Measurements from ENCODE around the gene SREK1. TPM values are rescaled to one million over a fixed set of nuclear protein-coding genes. Genes with fewer than 3 reads are reported as not detected.

SREK1 gene
- total and polyA plus RNA-seq, 4 donors, result 17.7 to 337 (median 51.1) TPM

DNA sequence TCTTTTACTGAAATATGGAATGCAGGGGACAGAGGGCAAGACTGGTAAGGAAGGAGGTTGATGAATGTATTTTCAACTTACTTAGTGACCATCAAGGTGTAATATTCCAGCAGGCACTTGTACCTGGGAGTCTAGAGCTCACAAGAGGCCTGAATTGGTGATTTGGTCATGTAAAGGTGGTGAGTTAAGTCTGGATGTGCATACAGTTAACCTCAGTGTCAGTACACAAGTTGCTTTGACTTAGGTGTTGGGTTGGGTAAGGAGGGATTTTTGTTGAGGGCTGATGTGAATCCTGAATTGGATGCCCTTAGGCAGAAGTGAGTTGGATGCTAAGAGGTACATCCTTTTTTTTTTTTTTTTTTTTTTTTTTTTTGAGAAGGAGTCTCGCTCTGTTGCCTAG is 7.4 kb downstream of the SREK1 start:
- H3K4me3 ChIP-seq, result no peak overlapping the region
- no peak for ATAC-seq (ENCODE audit: insufficient read depth, low FRiP score)
- H3K27ac ChIP-seq (ENCODE audit: low read depth in 1 of 2, low read length in 1 of 2), result no peak overlapping the region
- WGBS, 2 donors, result 86% methylated on average over 1 of the region's 1 CpG; no CpG with 5 or more reads in 1 of the 2 donors
- peaks cover 0 to 9% (median 2%) of the 10 kb centered on the region in 4 donors for H3K36me3 ChIP-seq (ENCODE audit: control insufficient read depth in 4 of 4, insufficient read depth in 4 of 4, low read length in 4 of 4)
- H3K27me3 ChIP-seq (ENCODE audit: control insufficient read depth in 3 of 3, insufficient read depth in 3 of 3, low read length in 2 of 3), result no peaks in the 10 kb centered on the region
- no peak for DNase-seq
- TF ChIP-seq, protein P1, sequence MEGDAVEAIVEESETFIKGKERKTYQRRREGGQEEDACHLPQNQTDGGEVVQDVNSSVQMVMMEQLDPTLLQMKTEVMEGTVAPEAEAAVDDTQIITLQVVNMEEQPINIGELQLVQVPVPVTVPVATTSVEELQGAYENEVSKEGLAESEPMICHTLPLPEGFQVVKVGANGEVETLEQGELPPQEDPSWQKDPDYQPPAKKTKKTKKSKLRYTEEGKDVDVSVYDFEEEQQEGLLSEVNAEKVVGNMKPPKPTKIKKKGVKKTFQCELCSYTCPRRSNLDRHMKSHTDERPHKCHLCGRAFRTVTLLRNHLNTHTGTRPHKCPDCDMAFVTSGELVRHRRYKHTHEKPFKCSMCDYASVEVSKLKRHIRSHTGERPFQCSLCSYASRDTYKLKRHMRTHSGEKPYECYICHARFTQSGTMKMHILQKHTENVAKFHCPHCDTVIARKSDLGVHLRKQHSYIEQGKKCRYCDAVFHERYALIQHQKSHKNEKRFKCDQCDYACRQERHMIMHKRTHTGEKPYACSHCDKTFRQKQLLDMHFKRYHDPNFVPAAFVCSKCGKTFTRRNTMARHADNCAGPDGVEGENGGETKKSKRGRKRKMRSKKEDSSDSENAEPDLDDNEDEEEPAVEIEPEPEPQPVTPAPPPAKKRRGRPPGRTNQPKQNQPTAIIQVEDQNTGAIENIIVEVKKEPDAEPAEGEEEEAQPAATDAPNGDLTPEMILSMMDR (IDR thresholded peaks at IDR 0.05; ENCODE audit: control extremely low read depth, extremely low read depth), result no peak
- H3K4me1 ChIP-seq (ENCODE audit: control insufficient read depth in 5 of 5, insufficient read depth in 5 of 5, low read length in 5 of 5), result peaks cover 0 to 13% (median 2%) of the 10 kb centered on the region in 5 donors
- no peak overlapping the region for H3K9ac ChIP-seq (ENCODE audit: insufficient read depth in 1 of 2, low read length in 2 of 2)
- H3K9me3 ChIP-seq (ENCODE audit: control insufficient read depth in 4 of 4, insufficient read depth in 3 of 4, low read length in 3 of 4), result no peaks in the 10 kb centered on the region

DNA sequence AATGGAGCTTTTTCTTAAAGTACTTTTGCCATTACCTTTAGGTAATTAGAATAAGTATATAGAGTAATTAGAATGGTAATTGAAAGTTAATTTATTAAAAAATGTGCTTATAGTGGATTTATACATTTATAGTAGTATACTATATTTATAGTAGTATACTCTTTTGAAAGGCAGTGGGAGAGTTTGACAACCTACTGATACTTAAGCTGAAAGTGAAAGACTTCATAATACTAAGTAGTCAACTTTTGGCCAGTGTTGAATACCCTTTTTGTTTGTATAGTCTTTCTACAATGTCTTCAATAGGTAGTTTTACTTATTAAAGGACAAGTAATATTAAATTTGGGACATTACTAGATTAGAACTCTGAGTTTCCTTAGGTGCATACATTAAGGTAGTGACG is 12.9 kb downstream of the SREK1 start:
- Histone ChIP-seq H3K4me1 (ENCODE audit: control insufficient read depth in 5 of 5, insufficient read depth in 5 of 5, low read length in 5 of 5) (peaks cover 0 to 4% (median 0%) of the 10 kb centered on the region in 5 donors), H3K4me3 (no peak overlapping the region), H3K27me3 (ENCODE audit: control insufficient read depth in 3 of 3, insufficient read depth in 3 of 3, low read length in 2 of 3) (no peaks in the 10 kb centered on the region), H3K9me3 (ENCODE audit: control insufficient read depth in 4 of 4, insufficient read depth in 3 of 4, low read length in 3 of 4) (no peaks in the 10 kb centered on the region), H3K36me3 (ENCODE audit: control insufficient read depth in 4 of 4, insufficient read depth in 4 of 4, low read length in 4 of 4) (peaks cover 4 to 11% (median 8%) of the 10 kb centered on the region in 4 donors), H3K27ac (ENCODE audit: low read depth in 1 of 2, low read length in 1 of 2) (no peak overlapping the region), H3K9ac (ENCODE audit: insufficient read depth in 1 of 2, low read length in 2 of 2) (no peak overlapping the region)
- TF ChIP-seq, protein P1 (IDR thresholded peaks at IDR 0.05; ENCODE audit: control extremely low read depth, extremely low read depth), result no peak
- DNase-seq, result no peak
- ATAC-seq (ENCODE audit: insufficient read depth, low FRiP score), result no peak
- 95 to 96% methylated on average over 1 of the region's 1 CpG for WGBS, 2 donors

DNA sequence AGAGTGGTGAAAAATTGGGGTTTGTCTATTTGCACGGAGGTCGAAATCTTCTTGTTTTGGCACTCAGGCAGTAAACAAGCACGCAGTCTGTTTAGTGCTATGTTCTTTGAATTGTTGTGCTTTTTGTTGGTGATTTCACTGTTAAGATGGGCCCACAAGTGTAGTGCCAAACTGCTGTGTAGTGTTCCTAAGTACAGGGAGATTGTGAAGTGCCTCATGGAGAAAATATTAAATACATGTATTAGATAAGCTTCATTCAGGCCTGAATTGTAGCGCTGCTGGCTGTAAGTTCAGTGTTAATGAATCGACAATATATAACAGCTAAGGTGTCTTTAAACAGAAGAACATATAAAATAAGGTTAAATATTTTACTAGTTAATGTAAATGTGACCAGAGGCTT is 17.3 kb downstream of the SREK1 start:
- ATAC-seq (ENCODE audit: insufficient read depth, low FRiP score), result no peak
- Histone ChIP-seq H3K9me3 (ENCODE audit: control insufficient read depth in 4 of 4, insufficient read depth in 3 of 4, low read length in 3 of 4) (no peaks in the 10 kb centered on the region), H3K4me1 (ENCODE audit: control insufficient read depth in 5 of 5, insufficient read depth in 5 of 5, low read length in 5 of 5) (no peaks in the 10 kb centered on the region), H3K27me3 (ENCODE audit: control insufficient read depth in 3 of 3, insufficient read depth in 3 of 3, low read length in 2 of 3) (no peaks in the 10 kb centered on the region), H3K36me3 (ENCODE audit: control insufficient read depth in 4 of 4, insufficient read depth in 4 of 4, low read length in 4 of 4) (peaks cover 9 to 35% (median 23%) of the 10 kb centered on the region in 4 donors), H3K4me3 (no peak overlapping the region), H3K27ac (ENCODE audit: low read depth in 1 of 2, low read length in 1 of 2) (no peak overlapping the region), H3K9ac (ENCODE audit: insufficient read depth in 1 of 2, low read length in 2 of 2) (no peak overlapping the region)
- DNase-seq, result no peak
- WGBS, 2 donors, result 96% methylated on average over 5 of the region's 5 CpGs
- TF ChIP-seq, protein P1 (IDR thresholded peaks at IDR 0.05; ENCODE audit: control extremely low read depth, extremely low read depth), result no peak
